Measurements from ENCODE around the gene NPC1.
"Not testable (repeated sequence)": the region's sequence is repeated elsewhere in the genome, so short reads cannot be mapped to it uniquely, and the experiment has no call there.

NPC1 gene

GRCh38 chr18:23515911-23516546, 70.3 kb downstream of the NPC1 start:
- peak; percentile 83 to 91 (median 89) for DNase-seq

GRCh38 chr18:23512641-23513040, 73.7 kb downstream of the NPC1 start:
- peak in 2 of 3 donors; percentile 30 to 60 for DNase-seq

GRCh38 chr18:23512216-23512615, 74.1 kb downstream of the NPC1 start:
- not testable (repeated sequence) for DNase-seq

GRCh38 chr18:23510923-23511322, 75.4 kb downstream of the NPC1 start:
- not testable (repeated sequence) for DNase-seq

- no peak for DNase-seq
Observed at GRCh38 chr18:23506393-23506792, 79.9 kb downstream of the NPC1 start.

GRCh38 chr18:23504720-23505119, 81.6 kb downstream of the NPC1 start:
- no peak for DNase-seq

GRCh38 chr18:23503963-23504344, 82.4 kb downstream of the NPC1 start:
- DNase-seq = peak in 1 of 3 donors; percentile 24

GRCh38 chr18:23503038-23503962, 83.0 kb downstream of the NPC1 start, which contains the start of gene RMC1:
TSS of gene RMC1 (plus strand) at chr18:23503511. CDS start at chr18:23503619, 108 bp downstream.
- DNase-seq = peak; percentile 96 to 100 (median 99)

- DNase-seq = no peak
Observed at GRCh38 chr18:23502516-23503037, 83.7 kb downstream of the NPC1 start.

- DNase-seq = no peak
Observed at GRCh38 chr18:23501626-23502025, 84.7 kb downstream of the NPC1 start.

GRCh38 chr18:23499291-23499781, 87.0 kb downstream of the NPC1 start:
- DNase-seq = peak; percentile 55 to 65 (median 56)

- DNase-seq = peak; percentile 71 to 79 (median 73)
Observed at GRCh38 chr18:23498877-23499276, 87.4 kb downstream of the NPC1 start.

GRCh38 chr18:23498117-23498516, 88.2 kb downstream of the NPC1 start:
- DNase-seq = peak in 2 of 3 donors; percentile 45 to 50

GRCh38 chr18:23495723-23496440, 90.4 kb downstream of the NPC1 start:
- DNase-seq = no peak

- no peak for DNase-seq
Observed at GRCh38 chr18:23494992-23495391, 91.3 kb downstream of the NPC1 start.

GRCh38 chr18:23493654-23494053, 92.7 kb downstream of the NPC1 start:
- no peak for DNase-seq

GRCh38 chr18:23489586-23489985, 96.7 kb downstream of the NPC1 start:
- not testable (repeated sequence) for DNase-seq

GRCh38 chr18:23487738-23488570, 98.4 kb downstream of the NPC1 start:
- DNase-seq = peak; percentile 41 to 55 (median 46)

- DNase-seq = no peak
Observed at GRCh38 chr18:23485386-23485785, 100.9 kb downstream of the NPC1 start.

GRCh38 chr18:23484561-23485182, 101.6 kb downstream of the NPC1 start:
- DNase-seq = no peak

Data from suppressor macrophage treated with lipopolysaccharide for 1 hour (primary cell).